ENCODE measurements around the gene C1QTNF9.
"Not testable (repeated sequence)": the region's sequence is repeated elsewhere in the genome, so short reads cannot be mapped to it uniquely, and the experiment has no call there.

GRCh38 chr13:24358836-24359235 lies 49.5 kb downstream of the C1QTNF9 start:
- not testable (repeated sequence) for TF ChIP-seq CTCF (IDR thresholded peaks at IDR 0.05; ENCODE audit: low read depth, low read length, poor library complexity, severe bottlenecking); EZH2phosphoT487 (IDR thresholded peaks at IDR 0.05; ENCODE audit: borderline replicate concordance, low read length)

Measured in DOHH2 (cell line).